Measurements from ENCODE around the gene RNF126.

RNF126 gene

GRCh38 chr19:664913-665443 is 2.0 kb upstream of the RNF126 start:
- DNase-seq (ENCODE audit: low read depth in 2 of 2, low spot score in 1 of 2), result peak; percentile 57 to 64

- DNase-seq (ENCODE audit: low read depth in 2 of 2, low spot score in 1 of 2), result no peak
Measured at GRCh38 chr19:663682-664117, 686 bp upstream of the RNF126 start.

GRCh38 chr19:662207-662961 is 630 bp downstream of the RNF126 start:
- peak; percentile 44 to 49 for DNase-seq (ENCODE audit: low read depth in 2 of 2, low spot score in 1 of 2)

- peak; percentile 36 to 52 for DNase-seq (ENCODE audit: low read depth in 2 of 2, low spot score in 1 of 2)
Measured at GRCh38 chr19:661427-662196, 1.4 kb downstream of the RNF126 start.

GRCh38 chr19:660793-661426 is 2.1 kb downstream of the RNF126 start:
- DNase-seq (ENCODE audit: low read depth in 2 of 2, low spot score in 1 of 2), result no peak

- no peak for DNase-seq (ENCODE audit: low read depth in 2 of 2, low spot score in 1 of 2)
Measured at GRCh38 chr19:658916-659839, 3.8 kb downstream of the RNF126 start.

- no peak for DNase-seq (ENCODE audit: low read depth in 2 of 2, low spot score in 1 of 2)
Measured at GRCh38 chr19:658059-658839, 4.8 kb downstream of the RNF126 start.

- DNase-seq (ENCODE audit: low read depth in 2 of 2, low spot score in 1 of 2), result no peak
Measured at GRCh38 chr19:657611-658010, 5.4 kb downstream of the RNF126 start.

GRCh38 chr19:656751-657559 is 6.1 kb downstream of the RNF126 start:
- no peak for DNase-seq (ENCODE audit: low read depth in 2 of 2, low spot score in 1 of 2)

- DNase-seq (ENCODE audit: low read depth in 2 of 2, low spot score in 1 of 2), result no peak
Measured at GRCh38 chr19:655691-656090, 7.3 kb downstream of the RNF126 start.

- no peak for DNase-seq (ENCODE audit: low read depth in 2 of 2, low spot score in 1 of 2)
Measured at GRCh38 chr19:653425-653824, 9.6 kb downstream of the RNF126 start.

- DNase-seq (ENCODE audit: low read depth in 2 of 2, low spot score in 1 of 2), result no peak
Measured at GRCh38 chr19:652467-653389, 10.3 kb downstream of the RNF126 start.

- DNase-seq (ENCODE audit: low read depth in 2 of 2, low spot score in 1 of 2), result no peak
Measured at GRCh38 chr19:651991-652390, 11.0 kb downstream of the RNF126 start.

- DNase-seq (ENCODE audit: low read depth in 2 of 2, low spot score in 1 of 2), result no peak
Measured at GRCh38 chr19:651114-651818, 11.7 kb downstream of the RNF126 start.

GRCh38 chr19:650121-650520 is 12.9 kb downstream of the RNF126 start:
- no peak for DNase-seq (ENCODE audit: low read depth in 2 of 2, low spot score in 1 of 2)

GRCh38 chr19:648904-649801 is 13.9 kb downstream of the RNF126 start:
- DNase-seq (ENCODE audit: low read depth in 2 of 2, low spot score in 1 of 2), result no peak

Measured in stimulated activated CD8-positive, alpha-beta memory T cell treated with anti-CD3 and anti-CD28 coated beads, Interleukin-4, amount 100 ng/mL, for 1 hour (primary cell).